ENCODE data around the gene CLEC2A. TPM values are rescaled to one million over a fixed set of nuclear protein-coding genes. Genes with fewer than 3 reads are reported as not detected.

Gene CLEC2A
- total and polyA plus RNA-seq, 8 donors, result not detected

DNA sequence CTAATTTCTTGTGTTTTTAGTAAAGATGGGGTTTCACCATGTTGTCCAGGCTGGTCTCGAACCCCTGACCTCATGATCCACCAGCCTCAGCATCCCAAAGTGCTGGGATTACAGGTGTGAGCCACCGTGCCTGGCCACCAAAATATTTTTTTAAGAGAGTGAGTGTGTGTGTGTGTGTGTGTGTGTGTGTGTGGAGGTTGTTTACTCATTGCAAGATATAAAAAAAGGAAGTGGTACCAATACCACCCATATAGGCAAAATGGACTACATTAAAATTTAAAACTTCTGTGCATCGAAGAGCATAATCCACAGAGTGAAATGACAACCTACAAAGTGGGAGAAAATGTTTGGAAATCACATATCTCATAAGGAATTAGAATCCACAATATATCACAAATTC lies 15.5 kb upstream of the CLEC2A start:
- peaks cover 0 to 20% of the 10 kb centered on the region in 2 donors for H3K4me1 ChIP-seq
- intact Hi-C loops (cut with DNase I), result no loop called here
- TF ChIP-seq, protein P1, sequence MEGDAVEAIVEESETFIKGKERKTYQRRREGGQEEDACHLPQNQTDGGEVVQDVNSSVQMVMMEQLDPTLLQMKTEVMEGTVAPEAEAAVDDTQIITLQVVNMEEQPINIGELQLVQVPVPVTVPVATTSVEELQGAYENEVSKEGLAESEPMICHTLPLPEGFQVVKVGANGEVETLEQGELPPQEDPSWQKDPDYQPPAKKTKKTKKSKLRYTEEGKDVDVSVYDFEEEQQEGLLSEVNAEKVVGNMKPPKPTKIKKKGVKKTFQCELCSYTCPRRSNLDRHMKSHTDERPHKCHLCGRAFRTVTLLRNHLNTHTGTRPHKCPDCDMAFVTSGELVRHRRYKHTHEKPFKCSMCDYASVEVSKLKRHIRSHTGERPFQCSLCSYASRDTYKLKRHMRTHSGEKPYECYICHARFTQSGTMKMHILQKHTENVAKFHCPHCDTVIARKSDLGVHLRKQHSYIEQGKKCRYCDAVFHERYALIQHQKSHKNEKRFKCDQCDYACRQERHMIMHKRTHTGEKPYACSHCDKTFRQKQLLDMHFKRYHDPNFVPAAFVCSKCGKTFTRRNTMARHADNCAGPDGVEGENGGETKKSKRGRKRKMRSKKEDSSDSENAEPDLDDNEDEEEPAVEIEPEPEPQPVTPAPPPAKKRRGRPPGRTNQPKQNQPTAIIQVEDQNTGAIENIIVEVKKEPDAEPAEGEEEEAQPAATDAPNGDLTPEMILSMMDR (IDR thresholded peaks at IDR 0.05), result no peak
- H3K36me3 ChIP-seq, result no peaks in the 10 kb centered on the region
- H3K4me3 ChIP-seq, result no peak overlapping the region
- H3K27me3 ChIP-seq, result peaks cover 0 to 9% of the 10 kb centered on the region in 2 donors
- no peak for DNase-seq
- H3K27ac ChIP-seq, result no peak overlapping the region
- no peak for ATAC-seq
- no peaks in the 10 kb centered on the region for H3K9me3 ChIP-seq

DNA sequence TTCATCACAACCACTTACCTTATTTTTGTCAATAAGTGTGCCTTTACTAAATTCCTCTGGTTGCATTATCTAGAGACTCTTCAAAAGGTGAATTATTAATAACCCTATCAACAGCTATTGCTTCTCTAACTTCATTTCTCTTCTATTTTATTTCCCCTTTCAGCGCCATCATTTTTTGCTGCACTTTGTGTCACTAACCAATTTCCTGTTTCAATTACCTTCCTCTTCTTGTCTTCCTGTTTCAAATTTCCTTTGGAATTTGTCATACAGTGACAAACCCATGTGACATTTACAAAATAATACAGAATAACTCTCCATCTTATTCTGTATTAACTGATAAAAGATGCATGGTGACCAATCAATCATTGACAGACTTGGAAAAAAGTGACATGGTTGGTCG lies 12.2 kb upstream of the CLEC2A start:
- intact Hi-C loops (cut with DNase I), result no loop called here
- ATAC-seq, result no peak
- TF ChIP-seq, protein P1 (IDR thresholded peaks at IDR 0.05), result no peak
- no peak overlapping the region for H3K4me3 ChIP-seq
- peaks cover 0 to 11% of the 10 kb centered on the region in 2 donors for H3K27me3 ChIP-seq
- H3K4me1 ChIP-seq, result peaks cover 0 to 10% of the 10 kb centered on the region in 2 donors
- no peaks in the 10 kb centered on the region for H3K36me3 ChIP-seq
- DNase-seq, result no peak
- H3K27ac ChIP-seq, result peak overlapping the region in 1 of 2 donors; percentile 74
- no peaks in the 10 kb centered on the region for H3K9me3 ChIP-seq

DNA sequence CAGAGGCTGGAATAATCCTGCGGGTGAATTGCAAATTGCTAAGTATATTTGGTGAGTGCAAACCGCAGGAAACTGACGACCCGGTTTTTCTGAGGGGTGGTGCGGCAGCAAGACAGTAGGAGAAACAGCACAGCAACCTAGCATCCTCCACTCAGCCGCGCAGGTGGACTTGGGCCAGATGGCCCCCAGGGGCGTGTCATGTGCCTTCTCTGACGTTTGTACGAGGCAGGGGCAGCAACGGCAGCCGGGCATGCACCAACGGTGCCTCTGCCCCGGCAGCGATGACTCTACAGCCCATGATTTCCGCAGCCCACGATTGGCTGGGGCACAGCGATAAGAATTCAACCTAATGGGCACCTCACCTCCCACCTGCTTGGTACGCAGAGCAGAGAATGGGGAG lies 11.1 kb upstream of the CLEC2A start:
- ATAC-seq (no peak), DNase-seq (peak in 1 of 4 donors; percentile 77)
- intact Hi-C loops (cut with DNase I), result no loop called here
- Histone ChIP-seq H3K9me3 (no peaks in the 10 kb centered on the region), H3K27me3 (peaks cover 0 to 11% of the 10 kb centered on the region in 2 donors), H3K27ac (peak overlapping the region in 1 of 2 donors; percentile 74), H3K36me3 (no peaks in the 10 kb centered on the region), H3K4me3 (peak overlapping the region in 1 of 2 donors; percentile 3), H3K4me1 (peaks cover 0 to 10% of the 10 kb centered on the region in 2 donors)
- TF ChIP-seq, protein P1 (IDR thresholded peaks at IDR 0.05), result no peak

DNA sequence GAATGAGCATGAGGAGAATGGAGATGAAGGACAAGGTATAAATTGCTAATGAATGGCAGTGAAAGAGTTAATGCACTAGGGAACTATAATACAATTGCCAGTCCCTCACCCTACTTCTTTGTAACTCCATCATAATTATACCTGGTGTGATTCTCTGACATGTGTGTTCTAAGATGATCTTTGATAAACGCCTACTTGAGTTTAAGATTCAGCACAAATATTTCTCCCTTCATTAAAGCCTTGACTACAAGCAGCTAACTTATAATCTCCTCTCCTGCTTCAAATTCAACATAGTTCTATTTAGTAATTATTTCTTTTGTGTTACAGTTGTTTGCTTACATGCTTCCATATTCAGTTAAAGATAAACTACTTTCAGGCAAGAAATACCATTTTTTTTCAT lies 9.7 kb upstream of the CLEC2A start:
- H3K9me3 ChIP-seq, result no peaks in the 10 kb centered on the region
- no peaks in the 10 kb centered on the region for H3K36me3 ChIP-seq
- peaks cover 0 to 11% of the 10 kb centered on the region in 2 donors for H3K27me3 ChIP-seq
- intact Hi-C loops (cut with DNase I), result no loop called here
- no peak for DNase-seq
- H3K4me3 ChIP-seq, result no peak overlapping the region
- H3K27ac ChIP-seq, result no peak overlapping the region
- H3K4me1 ChIP-seq, result peaks cover 0 to 10% of the 10 kb centered on the region in 2 donors
- no peak for ATAC-seq
- TF ChIP-seq, protein P1 (IDR thresholded peaks at IDR 0.05), result no peak

DNA sequence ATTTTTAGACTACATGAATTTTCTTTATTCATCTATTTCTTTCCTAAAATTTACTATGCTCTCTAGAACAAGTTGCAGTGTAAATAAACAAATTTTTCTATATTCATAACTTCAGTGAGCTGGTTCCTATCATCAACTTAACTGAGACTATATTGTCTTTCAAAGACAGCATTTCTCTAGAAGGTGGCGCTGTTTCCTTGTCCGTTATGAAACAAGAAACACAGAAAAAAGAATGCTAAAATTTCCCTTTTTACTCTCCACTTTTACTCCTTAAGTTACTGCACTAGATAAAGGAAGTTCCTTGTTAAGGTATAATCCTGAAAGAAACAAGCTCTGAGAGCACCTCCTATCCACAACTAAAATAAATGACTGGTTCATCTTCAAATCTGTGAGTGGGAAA lies 8.2 kb upstream of the CLEC2A start:
- intact Hi-C loops (cut with DNase I), result no loop called here
- Histone ChIP-seq H3K9me3 (no peaks in the 10 kb centered on the region), H3K36me3 (no peaks in the 10 kb centered on the region), H3K4me3 (no peak overlapping the region), H3K27ac (no peak overlapping the region), H3K4me1 (peaks cover 0 to 10% of the 10 kb centered on the region in 2 donors), H3K27me3 (peaks cover 0 to 11% of the 10 kb centered on the region in 2 donors)
- DNase-seq (no peak), ATAC-seq (no peak)
- TF ChIP-seq, protein P1 (IDR thresholded peaks at IDR 0.05), result no peak

All from left lung (tissue), 10 donors.